Small intestine (tissue), 7 donors: ENCODE data around the gene BCAR3. TPM values are rescaled to one million over a fixed set of nuclear protein-coding genes. Genes with fewer than 3 reads are reported as not detected.
"Not testable (repeated sequence)": the region's sequence is repeated elsewhere in the genome, so short reads cannot be mapped to it uniquely, and the experiment has no call there.

ENCODE experiments used
- DNase-seq, 2 donors: peaks; one replicate each; pipeline versions ENCODE4 v3.0.0 to v3.0.0-alpha.2; 2013
- FAIRE-seq: peaks from 2 replicates; lab custom pipeline; 2012; peaks lifted over from hg19 to GRCh38; lab: Jason Lieb, UNC
- H3K27ac ChIP-seq, 3 donors: one replicate each; pipeline ENCODE4 v1.5.1; 2013; ENCODE audit warnings: low read length in 2 of 3, mild to moderate bottlenecking in 2 of 3, control low read depth in 1 of 3, inconsistent platforms in 1 of 3, low read depth in 1 of 3, moderate library complexity in 1 of 3
- H3K27me3 ChIP-seq, 3 donors: one replicate each; pipeline ENCODE4 v1.6.1; 2013; ENCODE audit warnings: low read length in 3 of 3, inconsistent platforms in 1 of 3; ENCODE audit not compliant: control insufficient read depth in 3 of 3, insufficient read depth in 3 of 3
- H3K36me3 ChIP-seq, 3 donors: one replicate each; pipeline ENCODE4 v1.6.1; 2013; ENCODE audit warnings: low read length in 3 of 3, inconsistent platforms in 1 of 3, low read depth in 1 of 3, mild to moderate bottlenecking in 1 of 3, moderate library complexity in 1 of 3; ENCODE audit not compliant: control insufficient read depth in 3 of 3, insufficient read depth in 2 of 3
- H3K4me1 ChIP-seq, 3 donors: one replicate each; pipeline ENCODE4 v1.6.1; 2013; ENCODE audit warnings: low read length in 2 of 3, inconsistent platforms in 1 of 3, low read depth in 1 of 3, mild to moderate bottlenecking in 1 of 3, moderate library complexity in 1 of 3; ENCODE audit not compliant: control insufficient read depth in 3 of 3, insufficient read depth in 2 of 3
- H3K4me3 ChIP-seq, 3 donors: one replicate each; pipeline ENCODE4 v1.5.1; 2013; ENCODE audit warnings: low read length in 3 of 3, control low read depth in 1 of 3, inconsistent platforms in 1 of 3, low read depth in 1 of 3, mild to moderate bottlenecking in 1 of 3, moderate library complexity in 1 of 3
- H3K9me3 ChIP-seq, 2 donors: one replicate each; pipeline ENCODE4 v1.6.1; 2013; ENCODE audit warnings: low read depth in 1 of 2, low read length in 1 of 2; ENCODE audit not compliant: control insufficient read depth in 2 of 2, insufficient read depth in 1 of 2
- WGBS, 3 donors: extraction: QIAGEN DNeasy Blood & Tissue Kit; methylation state at CpG; one replicate each; pipeline ENCODE4 v1.1.7; 2013; 5-methylcytosine and 5-hydroxymethylcytosine counted together
- polyA plus RNA-seq, 4 donors: library from polyadenylated mRNA; stranded (reverse) in 3 of 4; unstranded in 1 of 4; fragments of 200-250 nt in 3 of 4; fragments of 120-200 nt in 1 of 4; gene quantifications; one replicate each; pipeline versions ENCODE4 v1.2.1 to v1.2.3, GENCODE V29; 2013
- donor health status: healthy with polysubstance abuse.
- donor health status: control.
- donor health status: control.
- donor health status: Bipolar disorder and iron deficiency.
- donor health status: healthy.

BCAR3 gene
- polyA plus RNA-seq, 4 donors = 15.9 to 26.2 (median 20.1) TPM

DNA sequence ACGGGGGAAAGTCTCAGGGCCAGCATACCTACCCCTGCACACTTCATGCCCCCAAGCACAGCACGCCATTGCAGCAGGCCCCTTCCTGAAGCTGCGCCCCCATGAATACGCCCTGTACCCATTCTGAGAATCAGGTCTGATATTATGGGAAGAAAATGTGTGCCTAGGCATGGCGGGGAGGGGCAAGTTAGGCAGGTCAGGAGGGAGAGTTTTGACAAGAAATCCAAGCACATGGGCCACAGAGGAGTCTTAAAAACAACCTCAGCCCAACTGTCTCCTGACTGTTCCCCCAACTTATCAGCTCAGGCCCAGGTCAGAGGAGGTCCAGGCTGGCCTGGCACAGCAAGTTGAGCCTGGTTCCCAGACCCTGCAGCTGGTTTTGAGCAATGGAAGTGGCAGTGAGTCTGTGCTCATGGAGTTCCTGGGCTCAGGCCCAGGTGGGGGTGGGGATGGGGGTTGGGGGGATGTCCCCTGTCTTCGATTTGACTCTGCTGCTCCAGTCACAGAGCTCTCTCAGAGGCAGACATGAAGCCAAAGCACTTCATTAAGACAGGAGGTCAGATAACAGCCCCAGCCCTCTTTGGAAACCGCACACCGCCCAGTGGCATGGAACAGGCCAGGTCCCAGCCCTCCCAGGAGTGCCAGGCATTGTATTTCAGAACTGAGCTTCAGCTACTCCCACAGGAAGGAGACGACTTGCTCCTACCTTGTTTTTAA lies 20.6 kb upstream of the BCAR3 start:
- Histone ChIP-seq H3K27ac (no peak overlapping the region), H3K9me3 (no peaks in the 10 kb centered on the region), H3K27me3 (no peaks in the 10 kb centered on the region), H3K36me3 (no peaks in the 10 kb centered on the region), H3K4me1 (no peaks in the 10 kb centered on the region), H3K4me3 (no peak overlapping the region)
- no peak for DNase-seq
- WGBS, 3 donors = 81 to 88% (median 86%) methylated on average over 9 of the region's 9 CpGs
- FAIRE-seq = no peak

DNA sequence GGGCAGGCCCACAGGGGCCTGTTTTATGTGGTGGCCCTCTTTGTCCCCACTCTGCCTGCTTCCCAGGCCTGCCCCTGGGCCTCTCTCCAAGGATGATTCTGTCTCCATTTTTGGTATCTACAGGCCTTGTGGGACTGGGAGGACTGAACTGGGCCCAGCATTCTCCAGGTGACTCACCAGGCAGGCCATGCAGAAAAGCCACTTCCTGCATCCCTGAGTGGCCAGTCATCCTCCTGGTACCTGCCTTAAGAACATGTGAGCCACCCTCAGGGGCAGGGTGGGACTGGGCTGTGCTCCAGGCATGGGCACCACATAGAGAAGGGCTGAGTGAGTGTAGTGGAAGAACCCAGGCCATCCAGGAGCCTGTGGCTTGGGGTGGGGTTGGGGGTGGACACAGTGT lies 20.0 kb upstream of the BCAR3 start:
- Histone ChIP-seq H3K9me3 (no peaks in the 10 kb centered on the region), H3K4me3 (no peak overlapping the region), H3K27ac (no peak overlapping the region), H3K27me3 (no peaks in the 10 kb centered on the region), H3K36me3 (no peaks in the 10 kb centered on the region), H3K4me1 (no peaks in the 10 kb centered on the region)
- DNase-seq (no peak), FAIRE-seq (no peak)

- no peaks in the 10 kb centered on the region for H3K9me3 ChIP-seq
- FAIRE-seq = no peak
- no peaks in the 10 kb centered on the region for H3K36me3 ChIP-seq
- no peaks in the 10 kb centered on the region for H3K4me1 ChIP-seq
- 93 to 97% (median 95%) methylated on average over 22 of the region's 22 CpGs for WGBS, 3 donors
- H3K27me3 ChIP-seq = peaks cover 0 to 2% (median 0%) of the 10 kb centered on the region in 3 donors
- DNase-seq = no peak
- H3K27ac ChIP-seq = no peak overlapping the region
- H3K4me3 ChIP-seq = no peak overlapping the region
Measured at GRCh38 chr1:93700532-93701469, 19.2 kb upstream of the BCAR3 start.

- H3K27ac ChIP-seq = no peak overlapping the region
- 82 to 96% (median 93%) methylated on average over 5 of the region's 5 CpGs for WGBS, 3 donors
- H3K27me3 ChIP-seq = peaks cover 0 to 2% (median 0%) of the 10 kb centered on the region in 3 donors
- DNase-seq = no peak
- no peak overlapping the region for H3K4me3 ChIP-seq
- no peaks in the 10 kb centered on the region for H3K4me1 ChIP-seq
- no peaks in the 10 kb centered on the region for H3K9me3 ChIP-seq
- no peaks in the 10 kb centered on the region for H3K36me3 ChIP-seq
- FAIRE-seq = no peak
Measured at GRCh38 chr1:93699503-93700168, 18.0 kb upstream of the BCAR3 start.

- Histone ChIP-seq H3K4me1 (no peaks in the 10 kb centered on the region), H3K27ac (no peak overlapping the region), H3K4me3 (no peak overlapping the region), H3K36me3 (no peaks in the 10 kb centered on the region), H3K27me3 (peaks cover 0 to 2% (median 0%) of the 10 kb centered on the region in 3 donors), H3K9me3 (no peaks in the 10 kb centered on the region)
- DNase-seq = no peak
- WGBS, 3 donors = 87 to 90% (median 88%) methylated on average over 5 of the region's 5 CpGs
- no peak for FAIRE-seq
Measured at GRCh38 chr1:93699049-93699384, 17.4 kb upstream of the BCAR3 start.

- 88 to 92% (median 88%) methylated on average over 7 of the region's 7 CpGs for WGBS, 3 donors
- FAIRE-seq (no peak), DNase-seq (no peak)
- no peaks in the 10 kb centered on the region for H3K9me3 ChIP-seq
- H3K27me3 ChIP-seq = peaks cover 0 to 2% (median 0%) of the 10 kb centered on the region in 3 donors
- H3K27ac ChIP-seq = no peak overlapping the region
- H3K36me3 ChIP-seq = no peaks in the 10 kb centered on the region
- H3K4me3 ChIP-seq = no peak overlapping the region
- H3K4me1 ChIP-seq = no peaks in the 10 kb centered on the region
Measured at GRCh38 chr1:93698329-93699048, 16.9 kb upstream of the BCAR3 start.

DNA sequence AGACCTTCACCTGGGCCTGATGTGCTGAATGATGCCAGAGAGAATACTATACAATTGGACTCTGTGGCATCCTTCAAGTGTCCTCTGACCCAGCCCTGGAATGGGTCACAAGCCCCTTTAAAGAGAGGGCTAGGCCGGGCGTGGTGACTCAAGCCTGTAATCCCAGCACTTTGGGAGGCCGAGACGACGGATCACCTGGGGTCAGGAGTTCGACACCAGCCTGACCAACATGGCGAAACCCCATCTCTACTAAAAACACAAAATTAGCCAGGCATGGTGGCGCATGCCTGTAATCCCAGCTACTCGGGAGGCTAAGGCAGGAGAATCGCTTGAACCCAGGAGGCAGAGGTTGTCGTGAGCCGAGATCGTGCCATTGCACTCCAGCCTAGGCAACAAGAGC lies 15.9 kb upstream of the BCAR3 start:
- not testable (repeated sequence) for H3K4me3 ChIP-seq, H3K27ac ChIP-seq, FAIRE-seq, H3K27me3 ChIP-seq, H3K9me3 ChIP-seq, H3K36me3 ChIP-seq, DNase-seq, H3K4me1 ChIP-seq
- 85 to 89% (median 89%) methylated on average over 13 of the region's 13 CpGs for WGBS, 3 donors
